Smooth muscle cell (in vitro differentiated cells): ENCODE results near the gene SLC52A1. TPM values are rescaled to one million over a fixed set of nuclear protein-coding genes. Genes with fewer than 3 reads are reported as not detected.
"Not testable (repeated sequence)": the region's sequence is repeated elsewhere in the genome, so short reads cannot be mapped to it uniquely, and the experiment has no call there.

ENCODE experiments used
- DNase-seq: peaks from one replicate; lab custom pipeline; 2025; ENCODE audit not compliant: unreplicated experiment; lab: John Stamatoyannopoulos, UW
- H2AFZ ChIP-seq: fragments of 200-600 bp; sonication (generic); 2 replicates; pipeline ENCODE4 v1.6.0; 2016; ENCODE audit warnings: antibody characterized with exemption, low read depth, mild to moderate bottlenecking
- H3F3A ChIP-seq: fragments of 200-600 bp; sonication (generic); 2 replicates; pipeline ENCODE4 v1.6.0; 2017; ENCODE audit warnings: antibody characterized with exemption, low read depth
- H3K27ac ChIP-seq: fragments of 200-600 bp; sonication (generic); 2 replicates; pipeline ENCODE4 v1.5.1; 2016; ENCODE audit warnings: low read depth, mild to moderate bottlenecking
- H3K27me3 ChIP-seq: fragments of 200-600 bp; sonication (generic); 2 replicates; pipeline ENCODE4 v1.6.1; 2016; ENCODE audit warnings: low read depth, mild to moderate bottlenecking
- H3K36me3 ChIP-seq: fragments of 200-600 bp; sonication (generic); 2 replicates; pipeline ENCODE4 v1.5.1; 2016; ENCODE audit warnings: low read depth
- H3K4me1 ChIP-seq: fragments of 200-600 bp; sonication (generic); 2 replicates; pipeline ENCODE4 v1.5.1; 2016; ENCODE audit warnings: low read depth
- H3K4me2 ChIP-seq: fragments of 200-600 bp; sonication (generic); 2 replicates; pipeline ENCODE4 v1.6.0; 2016; ENCODE audit warnings: mild to moderate bottlenecking
- H3K4me3 ChIP-seq: fragments of 200-600 bp; sonication (generic); 2 replicates; pipeline ENCODE4 v1.5.1; 2016; ENCODE audit warnings: mild to moderate bottlenecking
- H3K79me2 ChIP-seq: fragments of 200-600 bp; sonication (generic); 2 replicates; pipeline ENCODE4 v1.6.0; 2016; ENCODE audit warnings: low read depth, mild to moderate bottlenecking
- H3K9ac ChIP-seq: fragments of 200-600 bp; sonication (generic); 2 replicates; pipeline ENCODE4 v1.6.0; 2016; ENCODE audit warnings: low read depth
- H3K9me3 ChIP-seq: fragments of 200-600 bp; sonication (generic); replicated peaks from 2 replicates; pipeline ENCODE4 v1.5.1; 2016; ENCODE audit warnings: low read depth
- H4K20me1 ChIP-seq: fragments of 200-600 bp; sonication (generic); 2 replicates; pipeline ENCODE4 v1.6.0; 2016; ENCODE audit warnings: low read depth
- CTCF ChIP-seq: fragments of 200-600 bp; sonication (generic); IDR thresholded peaks from 2 replicates; pipeline ENCODE4 v1.5.1; 2017; ENCODE audit warnings: borderline replicate concordance, mild to moderate bottlenecking, antibody characterized with exemption; ENCODE audit not compliant: insufficient read depth, poor library complexity, severe bottlenecking
- WGBS: methylation state at CpG from one replicate; pipeline ENCODE4 v1.1.7; 2016; ENCODE audit warnings: low lambda C conversion rate; 5-methylcytosine and 5-hydroxymethylcytosine counted together
- polyA plus RNA-seq: library from polyadenylated mRNA; unstranded; fragments of >200 nt; fragmentation: Nextera tagmentation; extraction: Ambion mirVana; gene quantifications from 2 replicates; pipeline ENCODE4 v1.2.1, GENCODE V29; 2016
- total RNA-seq: library from RNA; depleted of rRNA; stranded (reverse); fragments of >200 nt; gene quantifications from 2 replicates; pipeline ENCODE4 v1.2.3, GENCODE V29; 2014

SLC52A1 gene
- total and polyA plus RNA-seq, 2 experiments from 2014 or later = 0.31 to 1.7 TPM

- WGBS = 91% methylated on average over 13 of the region's 13 CpGs
- no peak for TF ChIP-seq CTCF
- Histone ChIP-seq H3K27ac (no peak overlapping the region), H2AFZ (no peak overlapping the region), H3K4me3 (no peak overlapping the region), H3K4me2 (no peak overlapping the region), H3K9ac (no peak overlapping the region), H3K36me3 (no peaks in the 10 kb centered on the region), H3K9me3 (no peaks in the 10 kb centered on the region), H4K20me1 (no peaks in the 10 kb centered on the region), H3K4me1 (no peaks in the 10 kb centered on the region), H3K27me3 (peaks cover 21% of the 10 kb centered on the region), H3K79me2 (no peaks in the 10 kb centered on the region), H3F3A (no peaks in the 10 kb centered on the region)
- DNase-seq = no peak
Measured at GRCh38 chr17:5033352-5034015, 1.7 kb downstream of the SLC52A1 start.

- H3K4me1 ChIP-seq = no peaks in the 10 kb centered on the region
- no peaks in the 10 kb centered on the region for H4K20me1 ChIP-seq
- H3K4me2 ChIP-seq = no peak overlapping the region
- no peaks in the 10 kb centered on the region for H3K9me3 ChIP-seq
- H3K9ac ChIP-seq = no peak overlapping the region
- no peak overlapping the region for H3K4me3 ChIP-seq
- H3K36me3 ChIP-seq = no peaks in the 10 kb centered on the region
- H3K79me2 ChIP-seq = no peaks in the 10 kb centered on the region
- WGBS = 95% methylated on average over 6 of the region's 6 CpGs
- H3K27me3 ChIP-seq = peaks cover 21% of the 10 kb centered on the region
- no peaks in the 10 kb centered on the region for H3F3A ChIP-seq
- DNase-seq = no peak
- no peak overlapping the region for H3K27ac ChIP-seq
- TF ChIP-seq CTCF = no peak
- no peak overlapping the region for H2AFZ ChIP-seq
Measured at GRCh38 chr17:5032865-5033264, 2.4 kb downstream of the SLC52A1 start.

- peak; percentile 68 for DNase-seq
- WGBS = 7% methylated on average over 37 of the region's 48 CpGs
- H3K9me3 ChIP-seq = no peaks in the 10 kb centered on the region
- H3K4me1 ChIP-seq = no peaks in the 10 kb centered on the region
- H3K4me2 ChIP-seq = peak overlapping the region; percentile 83
- no peaks in the 10 kb centered on the region for H3F3A ChIP-seq
- peak overlapping the region; percentile 35 for H3K27ac ChIP-seq
- H3K27me3 ChIP-seq = peaks cover 21% of the 10 kb centered on the region
- H3K79me2 ChIP-seq = no peaks in the 10 kb centered on the region
- peak overlapping the region; percentile 53 for H3K4me3 ChIP-seq
- TF ChIP-seq CTCF = peak; percentile 71
- peak overlapping the region; percentile 67 for H2AFZ ChIP-seq
- H3K9ac ChIP-seq = peak overlapping the region; percentile 13
- no peaks in the 10 kb centered on the region for H3K36me3 ChIP-seq
- no peaks in the 10 kb centered on the region for H4K20me1 ChIP-seq
Measured at GRCh38 chr17:5031365-5032082, 3.7 kb downstream of the SLC52A1 start.

- not testable (repeated sequence) for DNase-seq, H3K79me2 ChIP-seq, H2AFZ ChIP-seq, H3K27ac ChIP-seq, H3K4me3 ChIP-seq, H3K4me2 ChIP-seq, H3F3A ChIP-seq, H3K9me3 ChIP-seq, H4K20me1 ChIP-seq, H3K9ac ChIP-seq, H3K36me3 ChIP-seq, H3K4me1 ChIP-seq
- 100% methylated on average over 2 of the region's 2 CpGs for WGBS
- H3K27me3 ChIP-seq = peaks cover 17% of the 10 kb centered on the region
Measured at GRCh38 chr17:5030168-5030567, 5.1 kb downstream of the SLC52A1 start.
